ENCODE data around the gene DLX1.
"Not testable (repeated sequence)": the region's sequence is repeated elsewhere in the genome, so short reads cannot be mapped to it uniquely, and the experiment has no call there.

DLX1 gene

GRCh38 chr2:172114579-172114978 is 29.3 kb downstream of the DLX1 start:
- no peak for DNase-seq (ENCODE audit: low spot score)

- no peak for DNase-seq (ENCODE audit: low spot score)
Measured at GRCh38 chr2:172116107-172116506, 30.8 kb downstream of the DLX1 start.

- DNase-seq (ENCODE audit: low spot score), result no peak
Measured at GRCh38 chr2:172119089-172119488, 33.8 kb downstream of the DLX1 start.

GRCh38 chr2:172120118-172120517 is 34.8 kb downstream of the DLX1 start:
- no peak for DNase-seq (ENCODE audit: low spot score)

- DNase-seq (ENCODE audit: low spot score), result no peak
Measured at GRCh38 chr2:172128484-172128883, 43.2 kb downstream of the DLX1 start.

- no peak for DNase-seq (ENCODE audit: low spot score)
Measured at GRCh38 chr2:172129404-172129803, 44.1 kb downstream of the DLX1 start.

GRCh38 chr2:172131713-172132555 is 46.6 kb downstream of the DLX1 start:
- DNase-seq (ENCODE audit: low spot score), result no peak

GRCh38 chr2:172134270-172134669 is 49.0 kb downstream of the DLX1 start:
- DNase-seq (ENCODE audit: low spot score), result no peak

GRCh38 chr2:172135446-172135845 is 50.1 kb downstream of the DLX1 start:
- DNase-seq (ENCODE audit: low spot score), result no peak

GRCh38 chr2:172137109-172137508 is 51.8 kb downstream of the DLX1 start:
- DNase-seq (ENCODE audit: low spot score), result no peak

- DNase-seq (ENCODE audit: low spot score), result no peak
Measured at GRCh38 chr2:172137943-172138342, 52.6 kb downstream of the DLX1 start.

- DNase-seq (ENCODE audit: low spot score), result not testable (repeated sequence)
Measured at GRCh38 chr2:172138727-172139126, 53.4 kb downstream of the DLX1 start.
